Measurements from ENCODE around the gene EFCAB8. TPM values are rescaled to one million over a fixed set of nuclear protein-coding genes. Genes with fewer than 3 reads are reported as not detected.
"Not testable (repeated sequence)": the region's sequence is repeated elsewhere in the genome, so short reads cannot be mapped to it uniquely, and the experiment has no call there.

EFCAB8 gene
- total RNA-seq, 1 donor from 2014 or later: 1.0 TPM

GRCh38 chr20:32841174-32841573, 17.5 kb upstream of the EFCAB8 start:
- DNase-seq (ENCODE audit: low spot score): no peak

- DNase-seq (ENCODE audit: low spot score): no peak
Observed at GRCh38 chr20:32841632-32842031, 17.1 kb upstream of the EFCAB8 start.

DNA sequence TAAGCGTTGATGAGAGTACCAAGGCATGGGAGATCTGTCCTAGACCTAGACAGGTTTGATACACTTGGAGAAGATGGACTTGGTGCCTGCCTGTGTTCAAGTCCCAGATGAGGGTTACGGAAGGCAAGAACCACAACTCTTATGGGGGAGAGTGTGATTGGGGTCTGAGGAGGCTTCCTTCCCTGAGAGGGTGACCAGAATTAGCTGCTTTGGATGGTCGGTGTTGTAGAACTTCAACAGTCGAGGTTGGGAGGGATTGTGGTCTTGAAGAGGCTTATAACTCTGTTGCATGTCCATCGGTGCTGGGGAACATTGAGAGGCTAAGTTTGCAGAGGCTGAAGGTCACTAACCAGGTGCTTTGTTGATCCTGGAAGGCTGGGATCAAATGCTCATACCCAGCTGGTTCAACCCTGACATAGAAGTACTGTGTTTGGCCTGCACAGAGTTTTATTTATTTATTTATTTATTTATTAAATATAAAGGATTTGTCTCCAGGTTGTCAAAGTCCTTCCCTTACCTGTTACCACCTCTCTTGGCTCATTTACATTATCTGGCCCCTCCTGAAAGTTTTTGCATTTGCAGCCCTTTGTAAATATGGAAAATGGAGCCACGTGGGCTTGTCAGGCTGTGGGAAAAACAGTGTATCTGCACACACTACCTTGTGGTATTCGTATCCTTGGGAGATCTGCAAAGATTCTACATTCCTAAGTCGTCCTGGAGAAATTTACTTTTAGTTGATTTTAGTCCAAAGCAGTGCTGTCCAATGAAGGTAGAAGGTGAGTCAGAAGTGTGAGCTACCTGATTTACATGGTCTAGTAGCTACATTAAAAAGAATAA, 15.8 kb upstream of the EFCAB8 start:
- no peak for DNase-seq (ENCODE audit: low spot score)

- DNase-seq (ENCODE audit: low spot score): no peak
Observed at GRCh38 chr20:32845786-32846185, 12.9 kb upstream of the EFCAB8 start.

DNA sequence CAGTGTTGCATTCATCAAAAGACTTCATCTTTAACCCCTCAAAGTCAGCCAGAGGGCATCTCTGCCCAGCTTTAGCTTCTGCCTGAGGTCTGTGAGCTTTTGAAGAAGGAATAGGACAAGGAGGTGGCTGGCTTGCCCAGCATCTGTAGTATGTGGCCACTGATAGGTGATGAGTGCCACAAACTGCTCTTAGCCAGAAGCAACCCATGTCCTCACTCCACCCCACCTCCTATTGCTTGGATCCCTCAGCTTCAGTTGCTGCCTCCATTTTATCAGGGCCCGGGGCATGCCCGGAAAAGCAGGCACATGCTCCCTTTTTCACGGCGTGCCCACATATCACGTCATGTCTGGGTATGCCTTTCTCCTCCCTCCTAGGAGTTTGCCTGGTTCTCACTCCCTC, 11.9 kb upstream of the EFCAB8 start:
- DNase-seq (ENCODE audit: low spot score): no peak

DNA sequence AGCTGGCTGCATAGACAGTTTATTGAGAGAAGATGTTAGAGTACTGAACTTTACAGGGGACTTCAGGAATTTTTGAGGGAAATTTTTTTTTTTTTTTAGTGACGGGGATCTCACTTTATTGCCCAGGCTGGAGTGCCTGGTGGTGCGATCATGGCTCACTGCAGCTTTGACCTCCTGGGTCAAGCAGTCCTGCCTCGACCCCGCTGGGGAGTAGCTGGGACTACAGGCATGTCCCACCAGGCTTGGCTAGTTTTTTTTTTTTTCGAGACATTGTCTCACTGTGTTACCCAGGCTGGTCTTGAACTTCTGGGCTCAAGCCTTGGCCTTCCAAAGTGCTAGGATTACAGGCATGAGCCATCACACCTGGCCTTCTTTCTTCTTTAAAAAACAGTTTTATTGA, 10.8 kb upstream of the EFCAB8 start:
- no peak for DNase-seq (ENCODE audit: low spot score)

DNA sequence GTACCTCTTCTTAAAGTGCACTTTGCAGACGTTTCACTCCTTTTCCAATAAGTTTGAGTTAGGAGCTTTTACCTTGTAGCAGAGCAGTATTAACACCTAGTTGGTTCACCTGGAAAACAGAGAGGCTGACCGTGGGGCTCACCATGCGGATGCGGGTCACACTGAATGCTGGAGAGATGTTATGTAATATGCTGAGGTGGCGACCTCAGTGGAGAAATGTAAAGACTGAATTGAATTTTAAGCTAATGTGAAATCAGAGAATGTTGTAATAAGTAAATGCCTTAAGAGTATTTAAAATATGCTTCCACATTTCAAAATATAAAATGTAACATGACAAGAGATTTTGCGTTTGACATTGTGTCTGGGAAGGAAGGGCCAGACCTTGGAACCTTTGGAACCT, 9.9 kb upstream of the EFCAB8 start:
- DNase-seq (ENCODE audit: low spot score): no peak

DNA sequence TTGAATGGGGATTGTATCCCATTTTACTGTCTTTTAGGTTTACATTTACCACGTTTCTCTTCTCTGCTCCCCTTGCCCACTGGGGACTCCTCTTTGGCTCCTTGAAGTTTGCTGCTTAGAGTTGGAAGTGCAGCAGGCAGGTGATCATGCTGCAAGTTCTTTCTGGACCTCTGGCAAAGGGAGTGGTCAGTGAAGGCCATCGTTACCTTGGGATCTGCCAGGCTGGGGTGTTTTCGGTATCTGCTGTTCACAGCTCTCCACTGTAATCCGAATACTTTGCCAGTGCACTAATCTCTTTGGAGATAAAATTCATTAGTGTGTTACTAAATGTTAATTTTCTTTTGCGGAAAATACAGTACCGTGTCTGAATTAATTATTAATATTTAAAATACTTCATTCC, 9.1 kb upstream of the EFCAB8 start:
- no peak for DNase-seq (ENCODE audit: low spot score)

DNA sequence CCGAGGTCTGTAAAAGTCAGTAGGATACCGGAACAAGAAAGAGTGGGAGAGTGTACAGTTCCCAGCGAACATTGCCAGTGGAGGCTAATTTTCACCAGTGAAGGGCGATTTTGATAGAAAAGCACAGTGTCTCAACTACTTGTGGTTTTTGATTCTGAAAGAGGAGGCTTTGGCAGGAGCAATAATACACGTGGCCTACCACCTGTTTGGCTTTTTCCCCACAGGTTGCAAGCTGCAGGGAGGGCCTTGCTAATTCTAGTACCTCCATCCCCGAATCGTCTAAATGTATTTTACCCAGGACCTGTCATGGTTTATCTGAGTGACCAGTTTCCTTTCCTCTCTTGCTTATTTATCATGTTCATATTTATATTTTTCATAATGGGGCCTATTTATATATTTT, 3.3 kb upstream of the EFCAB8 start:
- DNase-seq (ENCODE audit: low spot score): no peak

DNA sequence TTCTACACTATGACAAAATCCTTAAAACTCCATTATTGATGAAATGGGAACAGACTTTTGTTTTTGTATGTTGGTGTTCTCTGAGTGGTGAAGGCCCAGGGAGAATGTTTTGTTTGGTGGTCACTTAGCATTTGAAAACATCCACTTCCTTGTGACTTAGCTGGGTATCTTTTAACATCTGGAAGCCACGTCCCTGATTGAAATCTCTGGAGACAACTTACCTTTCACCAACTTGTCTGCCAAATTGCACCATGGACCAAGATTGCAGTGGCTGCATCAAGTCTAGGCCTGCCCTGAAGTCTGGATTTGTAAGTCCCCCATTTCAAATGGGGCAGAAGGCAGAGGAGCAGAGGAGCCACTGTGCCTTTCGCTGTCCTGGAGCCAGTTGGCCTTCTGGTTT, 534 bp upstream of the EFCAB8 start:
- DNase-seq (ENCODE audit: low spot score): no peak

GRCh38 chr20:32861446-32861845, 2.7 kb downstream of the EFCAB8 start:
- DNase-seq (ENCODE audit: low spot score): no peak

- DNase-seq (ENCODE audit: low spot score): no peak
Observed at GRCh38 chr20:32869562-32869961, 10.8 kb downstream of the EFCAB8 start.

- not testable (repeated sequence) for DNase-seq (ENCODE audit: low spot score)
Observed at GRCh38 chr20:32870526-32870925, 11.8 kb downstream of the EFCAB8 start.

DNA sequence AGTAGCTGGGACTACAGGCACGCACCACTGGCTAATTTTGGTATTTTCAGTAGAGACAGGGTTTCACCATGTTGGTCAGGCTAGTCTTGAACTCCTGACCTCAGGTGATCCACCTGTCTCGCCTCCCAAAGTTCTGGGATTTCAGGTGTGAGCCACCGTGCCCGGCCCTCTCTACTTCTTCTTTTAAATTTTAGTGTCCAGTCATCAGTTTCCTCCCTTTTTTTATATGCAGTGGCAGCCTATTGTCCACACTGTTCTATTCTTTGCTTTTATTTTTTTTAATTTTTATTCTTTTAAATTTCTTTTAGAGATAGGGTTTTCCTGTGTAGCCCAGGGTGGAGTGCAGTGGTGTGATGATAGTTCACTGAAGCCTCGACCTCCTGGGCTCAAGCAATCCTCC, 12.3 kb downstream of the EFCAB8 start:
- no peak for DNase-seq (ENCODE audit: low spot score)

- no peak for DNase-seq (ENCODE audit: low spot score)
Observed at GRCh38 chr20:32871627-32872160, 13.0 kb downstream of the EFCAB8 start.

DNA sequence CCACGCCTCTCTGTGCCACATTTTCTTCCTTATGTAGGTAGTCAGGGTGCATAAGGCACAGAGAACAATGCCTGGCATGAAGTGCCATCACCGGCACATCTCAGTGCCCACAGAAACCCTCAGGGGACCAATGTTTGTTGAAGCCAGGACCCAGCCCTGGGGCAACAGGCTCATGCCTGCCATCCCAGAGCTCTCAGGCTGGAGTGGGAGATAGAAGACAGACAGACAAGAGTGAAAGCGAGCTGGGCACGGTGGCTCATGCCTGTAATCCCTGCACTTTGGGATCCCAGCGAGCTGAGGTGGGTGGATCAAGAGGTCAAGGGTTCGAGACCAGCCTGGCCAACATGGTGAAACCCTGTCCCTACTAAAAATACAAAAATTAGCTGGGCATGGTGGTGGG, 13.5 kb downstream of the EFCAB8 start:
- no peak for DNase-seq (ENCODE audit: low spot score)

- no peak for DNase-seq (ENCODE audit: low spot score)
Observed at GRCh38 chr20:32875673-32876072, 16.9 kb downstream of the EFCAB8 start.

DNA sequence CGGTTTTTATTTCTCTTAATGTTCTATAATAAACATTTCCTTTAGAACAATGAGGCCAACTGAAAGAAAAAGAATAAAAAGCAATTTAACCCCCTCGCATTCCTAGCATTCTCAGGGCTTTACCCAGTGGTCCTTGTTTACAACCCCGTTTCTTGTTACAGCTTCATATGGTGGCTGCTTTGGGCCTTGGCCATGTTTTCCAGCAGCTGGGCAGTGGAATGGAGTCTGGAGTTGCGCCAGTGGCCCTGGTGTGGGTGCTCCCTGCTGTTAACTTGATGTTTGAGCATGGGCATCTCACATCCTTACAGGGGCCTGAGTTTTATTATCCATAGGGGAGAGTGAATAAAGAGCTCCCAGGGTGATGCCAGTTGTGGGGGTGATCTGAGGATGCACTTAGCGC, 18.8 kb downstream of the EFCAB8 start:
- DNase-seq (ENCODE audit: low spot score): no peak

DNA sequence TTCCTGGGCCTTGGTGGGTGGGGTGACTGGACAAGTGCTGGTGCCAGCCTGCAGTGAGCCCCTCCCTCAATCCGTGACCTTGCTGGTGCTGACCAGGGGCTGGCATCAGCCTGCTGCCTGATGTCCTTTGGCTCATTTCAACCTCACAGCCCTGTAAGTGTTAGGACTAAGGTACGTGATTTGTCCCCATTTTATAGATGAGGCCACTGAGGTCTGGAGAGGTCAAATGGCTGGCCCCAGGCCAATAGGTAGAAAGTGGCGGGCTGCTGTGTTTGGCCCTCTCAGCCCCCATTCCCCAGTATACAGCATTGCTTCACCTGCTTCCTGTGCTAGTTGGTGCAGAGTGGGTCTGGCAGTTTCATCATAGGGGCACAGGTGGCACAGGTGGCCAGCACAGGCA, 20.1 kb downstream of the EFCAB8 start:
- DNase-seq (ENCODE audit: low spot score): no peak

GRCh38 chr20:32879538-32879937, 20.8 kb downstream of the EFCAB8 start:
- DNase-seq (ENCODE audit: low spot score): no peak

- DNase-seq (ENCODE audit: low spot score): no peak
Observed at GRCh38 chr20:32880635-32881034, 21.9 kb downstream of the EFCAB8 start.

DNA sequence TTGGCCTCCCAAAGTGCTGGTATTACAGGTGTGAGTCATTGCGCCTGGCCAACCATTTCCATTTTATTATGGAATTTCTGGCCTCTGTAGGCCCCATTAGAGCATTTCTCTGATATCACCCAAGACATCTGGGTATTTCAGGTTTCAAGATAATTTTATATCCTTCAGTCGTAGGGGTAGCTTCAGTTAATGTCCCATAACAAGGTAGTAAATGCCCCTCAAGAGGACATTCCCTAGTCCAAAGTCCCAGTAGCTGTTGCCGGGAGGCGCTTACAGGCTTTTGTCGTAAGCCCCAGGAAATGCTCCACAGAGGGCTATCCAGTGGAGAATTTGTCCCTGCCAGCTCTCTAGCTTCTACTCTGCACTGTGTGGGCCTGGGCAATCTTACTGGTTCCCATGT, 24.4 kb downstream of the EFCAB8 start:
- no peak for DNase-seq (ENCODE audit: low spot score)

GRCh38 chr20:32885185-32885584, 26.5 kb downstream of the EFCAB8 start:
- no peak for DNase-seq (ENCODE audit: low spot score)

GRCh38 chr20:32885952-32886351, 27.2 kb downstream of the EFCAB8 start:
- DNase-seq (ENCODE audit: low spot score): no peak

All from ureter (tissue), 1 donor.